ENCODE results near the gene GATA2.

DNA sequence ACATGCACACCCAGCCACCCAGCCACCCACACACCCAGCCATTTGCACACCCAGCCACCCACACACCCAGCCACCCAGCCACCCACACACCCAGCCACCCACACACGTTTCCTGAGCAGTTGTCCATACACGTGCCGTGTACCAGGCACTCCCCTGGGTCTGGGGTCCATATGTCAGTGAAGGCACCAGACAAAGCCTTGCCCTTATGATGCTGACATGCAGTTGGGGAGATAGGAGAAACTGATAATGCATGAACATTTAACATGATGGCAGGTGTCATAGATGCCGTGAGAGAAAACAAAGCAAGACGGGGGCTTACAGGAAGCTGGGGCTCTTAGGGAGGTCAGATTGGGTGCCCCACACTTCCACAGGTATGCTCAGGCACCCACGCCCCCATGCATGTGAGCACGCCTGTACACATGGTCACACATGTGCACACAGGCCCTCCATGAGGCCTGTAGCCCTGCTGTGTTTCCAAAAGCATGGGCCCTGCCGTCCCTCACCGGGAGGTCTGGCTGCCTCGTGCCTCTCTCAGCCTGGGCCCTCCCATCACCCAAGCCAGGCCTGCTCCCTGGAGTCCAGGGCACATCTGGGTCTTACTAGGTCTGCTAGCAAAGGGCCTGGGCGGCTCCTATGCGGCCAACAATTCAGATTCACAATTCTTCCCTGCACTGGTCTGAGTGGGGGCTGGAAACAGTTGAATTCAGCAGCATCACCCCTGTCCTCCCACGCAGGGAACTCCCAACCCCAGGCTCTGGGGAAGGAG lies 22.7 kb downstream of the GATA2 start:
- TF ChIP-seq CTCF (IDR thresholded peaks at IDR 0.05) (no peak), POLR2A (IDR thresholded peaks at IDR 0.05) (no peak), EP300 (IDR thresholded peaks at IDR 0.05) (no peak)
